ENCODE results near the gene GLB1L3. TPM values are rescaled to one million over a fixed set of nuclear protein-coding genes. Genes with fewer than 3 reads are reported as not detected.

Gene GLB1L3
- total RNA-seq, 1 experiment from 2014 or later: not detected

- H3K27me3 Mint-ChIP-seq (ENCODE audit: unreplicated experiment): no peaks in the 10 kb centered on the region
Observed at GRCh38 chr11:134345237-134345550, 69.0 kb downstream of the GLB1L3 start.

GRCh38 chr11:134346101-134346975 is 70.2 kb downstream of the GLB1L3 start:
- Mint-ChIP-seq H3K27me3 (ENCODE audit: unreplicated experiment) (no peaks in the 10 kb centered on the region), H3K27ac (ENCODE audit: unreplicated experiment) (no peak overlapping the region), H3K4me1 (ENCODE audit: low read depth, unreplicated experiment) (no peaks in the 10 kb centered on the region), H3K9me3 (ENCODE audit: low read depth, unreplicated experiment) (no peaks in the 10 kb centered on the region), H3K36me3 (ENCODE audit: insufficient read depth, unreplicated experiment) (no peaks in the 10 kb centered on the region), H3K4me3 (ENCODE audit: low read depth, unreplicated experiment) (no peak overlapping the region)
- DNase-seq: no peak
- intact Hi-C loops (cut with micrococcal nuclease; ENCODE audit: unreplicated experiment): no loop called here
- no TSS peak for BruUV-seq (replicated peaks)
- CTCF ChIA-PET: no interaction called here
- TF ChIP-seq, protein P1, sequence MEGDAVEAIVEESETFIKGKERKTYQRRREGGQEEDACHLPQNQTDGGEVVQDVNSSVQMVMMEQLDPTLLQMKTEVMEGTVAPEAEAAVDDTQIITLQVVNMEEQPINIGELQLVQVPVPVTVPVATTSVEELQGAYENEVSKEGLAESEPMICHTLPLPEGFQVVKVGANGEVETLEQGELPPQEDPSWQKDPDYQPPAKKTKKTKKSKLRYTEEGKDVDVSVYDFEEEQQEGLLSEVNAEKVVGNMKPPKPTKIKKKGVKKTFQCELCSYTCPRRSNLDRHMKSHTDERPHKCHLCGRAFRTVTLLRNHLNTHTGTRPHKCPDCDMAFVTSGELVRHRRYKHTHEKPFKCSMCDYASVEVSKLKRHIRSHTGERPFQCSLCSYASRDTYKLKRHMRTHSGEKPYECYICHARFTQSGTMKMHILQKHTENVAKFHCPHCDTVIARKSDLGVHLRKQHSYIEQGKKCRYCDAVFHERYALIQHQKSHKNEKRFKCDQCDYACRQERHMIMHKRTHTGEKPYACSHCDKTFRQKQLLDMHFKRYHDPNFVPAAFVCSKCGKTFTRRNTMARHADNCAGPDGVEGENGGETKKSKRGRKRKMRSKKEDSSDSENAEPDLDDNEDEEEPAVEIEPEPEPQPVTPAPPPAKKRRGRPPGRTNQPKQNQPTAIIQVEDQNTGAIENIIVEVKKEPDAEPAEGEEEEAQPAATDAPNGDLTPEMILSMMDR (IDR thresholded peaks at IDR 0.05; ENCODE audit: unreplicated experiment): no peak

More at GRCh38 chr11:134345237-134345550, 69.0 kb downstream of the GLB1L3 start:
- H3K9me3 Mint-ChIP-seq (ENCODE audit: low read depth, unreplicated experiment): no peaks in the 10 kb centered on the region
- BruUV-seq (replicated peaks): no TSS peak
- peaks cover under 1% of the 10 kb centered on the region for H3K4me1 Mint-ChIP-seq (ENCODE audit: low read depth, unreplicated experiment)
- no peak for DNase-seq
- H3K36me3 Mint-ChIP-seq (ENCODE audit: insufficient read depth, unreplicated experiment): no peaks in the 10 kb centered on the region
- TF ChIP-seq, protein P1 (IDR thresholded peaks at IDR 0.05; ENCODE audit: unreplicated experiment): no peak
- H3K4me3 Mint-ChIP-seq (ENCODE audit: low read depth, unreplicated experiment): no peak overlapping the region
- intact Hi-C loops (cut with micrococcal nuclease; ENCODE audit: unreplicated experiment): no loop called here
- CTCF ChIA-PET: no interaction called here
- H3K27ac Mint-ChIP-seq (ENCODE audit: unreplicated experiment): no peak overlapping the region

DNA sequence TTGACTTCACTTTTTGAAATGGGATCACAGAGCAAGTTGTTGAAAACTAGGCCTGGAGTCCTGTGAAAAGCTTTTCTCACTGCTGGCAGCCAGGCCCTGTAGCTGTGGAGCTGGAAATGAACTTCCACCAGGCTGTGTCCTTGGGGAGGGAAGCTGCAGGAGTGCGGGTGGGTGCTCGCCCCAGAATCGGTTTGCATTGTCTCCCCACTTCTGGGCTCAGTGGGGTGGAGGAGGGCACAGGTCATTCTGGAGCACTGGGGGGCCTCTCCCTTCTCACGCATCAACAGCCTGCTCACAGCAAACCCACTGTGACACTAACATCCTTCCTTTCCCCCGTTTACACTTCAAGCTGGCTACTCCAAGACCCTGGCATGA is 70.8 kb downstream of the GLB1L3 start:
- TF ChIP-seq, protein P1 (IDR thresholded peaks at IDR 0.05; ENCODE audit: unreplicated experiment): no peak
- Mint-ChIP-seq H3K4me3 (ENCODE audit: low read depth, unreplicated experiment) (no peak overlapping the region), H3K27me3 (ENCODE audit: unreplicated experiment) (no peaks in the 10 kb centered on the region), H3K4me1 (ENCODE audit: low read depth, unreplicated experiment) (no peaks in the 10 kb centered on the region), H3K36me3 (ENCODE audit: insufficient read depth, unreplicated experiment) (no peaks in the 10 kb centered on the region), H3K27ac (ENCODE audit: unreplicated experiment) (no peak overlapping the region), H3K9me3 (ENCODE audit: low read depth, unreplicated experiment) (no peaks in the 10 kb centered on the region)
- intact Hi-C loops (cut with micrococcal nuclease; ENCODE audit: unreplicated experiment): no loop called here
- CTCF ChIA-PET: no interaction called here
- BruUV-seq (replicated peaks): no TSS peak
- DNase-seq: no peak

DNA sequence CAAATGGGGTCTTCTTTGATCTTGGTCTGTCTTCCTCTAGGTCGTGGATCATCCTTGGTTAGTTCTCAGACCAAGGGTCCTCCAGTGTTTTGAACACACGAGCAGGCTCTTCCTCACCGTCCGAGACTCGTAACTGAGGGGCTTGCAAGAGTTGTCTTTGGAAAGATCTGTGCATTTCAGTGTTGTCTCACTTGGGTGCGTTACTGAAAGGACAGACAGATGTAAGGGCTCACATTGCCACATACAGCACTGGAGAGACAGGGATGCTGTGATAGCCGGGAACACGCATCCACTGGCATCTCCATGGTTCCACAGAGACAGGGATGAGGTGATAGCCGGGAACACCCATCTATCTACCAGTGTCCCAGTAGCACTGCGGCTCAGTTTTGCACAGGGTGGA is 71.3 kb downstream of the GLB1L3 start:
- intact Hi-C loops (cut with micrococcal nuclease; ENCODE audit: unreplicated experiment): no loop called here
- BruUV-seq (replicated peaks): no TSS peak
- H3K4me3 Mint-ChIP-seq (ENCODE audit: low read depth, unreplicated experiment): no peak overlapping the region
- CTCF ChIA-PET: no interaction called here
- H3K27me3 Mint-ChIP-seq (ENCODE audit: unreplicated experiment): no peaks in the 10 kb centered on the region
- H3K27ac Mint-ChIP-seq (ENCODE audit: unreplicated experiment): no peak overlapping the region
- H3K36me3 Mint-ChIP-seq (ENCODE audit: insufficient read depth, unreplicated experiment): no peaks in the 10 kb centered on the region
- H3K4me1 Mint-ChIP-seq (ENCODE audit: low read depth, unreplicated experiment): no peaks in the 10 kb centered on the region
- no peak for DNase-seq
- TF ChIP-seq, protein P1 (IDR thresholded peaks at IDR 0.05; ENCODE audit: unreplicated experiment): no peak
- H3K9me3 Mint-ChIP-seq (ENCODE audit: low read depth, unreplicated experiment): no peaks in the 10 kb centered on the region

All from Calu3 (cell line).